ENCODE data around the gene FOXO6.

- TF ChIP-seq CTCF (IDR thresholded peaks at IDR 0.05) (no peak), POLR2A (IDR thresholded peaks at IDR 0.05) (no peak)
These were observed 3.4 kb downstream of the FOXO6 start for GRCh38 chr1:41364442-41365319.

Measured in prostate gland (tissue), 2 donors.